Measurements from ENCODE around the gene CAB39L.

- TF ChIP-seq EZH2 (IDR thresholded peaks at IDR 0.05; ENCODE audit: borderline replicate concordance, insufficient read depth, low read length, poor library complexity, severe bottlenecking): no peak
- no peak for TF ChIP-seq CTCF (IDR thresholded peaks at IDR 0.05; ENCODE audit: poor library complexity, severe bottlenecking)
- no peak for TF ChIP-seq POLR2AphosphoS5 (IDR thresholded peaks at IDR 0.05)
- TF ChIP-seq, protein P1, sequence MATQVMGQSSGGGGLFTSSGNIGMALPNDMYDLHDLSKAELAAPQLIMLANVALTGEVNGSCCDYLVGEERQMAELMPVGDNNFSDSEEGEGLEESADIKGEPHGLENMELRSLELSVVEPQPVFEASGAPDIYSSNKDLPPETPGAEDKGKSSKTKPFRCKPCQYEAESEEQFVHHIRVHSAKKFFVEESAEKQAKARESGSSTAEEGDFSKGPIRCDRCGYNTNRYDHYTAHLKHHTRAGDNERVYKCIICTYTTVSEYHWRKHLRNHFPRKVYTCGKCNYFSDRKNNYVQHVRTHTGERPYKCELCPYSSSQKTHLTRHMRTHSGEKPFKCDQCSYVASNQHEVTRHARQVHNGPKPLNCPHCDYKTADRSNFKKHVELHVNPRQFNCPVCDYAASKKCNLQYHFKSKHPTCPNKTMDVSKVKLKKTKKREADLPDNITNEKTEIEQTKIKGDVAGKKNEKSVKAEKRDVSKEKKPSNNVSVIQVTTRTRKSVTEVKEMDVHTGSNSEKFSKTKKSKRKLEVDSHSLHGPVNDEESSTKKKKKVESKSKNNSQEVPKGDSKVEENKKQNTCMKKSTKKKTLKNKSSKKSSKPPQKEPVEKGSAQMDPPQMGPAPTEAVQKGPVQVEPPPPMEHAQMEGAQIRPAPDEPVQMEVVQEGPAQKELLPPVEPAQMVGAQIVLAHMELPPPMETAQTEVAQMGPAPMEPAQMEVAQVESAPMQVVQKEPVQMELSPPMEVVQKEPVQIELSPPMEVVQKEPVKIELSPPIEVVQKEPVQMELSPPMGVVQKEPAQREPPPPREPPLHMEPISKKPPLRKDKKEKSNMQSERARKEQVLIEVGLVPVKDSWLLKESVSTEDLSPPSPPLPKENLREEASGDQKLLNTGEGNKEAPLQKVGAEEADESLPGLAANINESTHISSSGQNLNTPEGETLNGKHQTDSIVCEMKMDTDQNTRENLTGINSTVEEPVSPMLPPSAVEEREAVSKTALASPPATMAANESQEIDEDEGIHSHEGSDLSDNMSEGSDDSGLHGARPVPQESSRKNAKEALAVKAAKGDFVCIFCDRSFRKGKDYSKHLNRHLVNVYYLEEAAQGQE (IDR thresholded peaks at IDR 0.05; ENCODE audit: borderline replicate concordance): no peak
- TF ChIP-seq RAD21 (conservative IDR thresholded peaks at IDR 0.05): no peak
These were observed 138.8 kb downstream of the CAB39L start for GRCh38 chr13:49304763-49305700.
